CD4-positive, alpha-beta T cell treated with Interleukin-4 for 1 hour (primary cell): ENCODE measurements around the gene SMAD6.

Experiments
- DNase-seq, 2 donors: peaks; one replicate each; pipeline ENCODE4 v3.0.0-alpha.2; 2020 to 2022

SMAD6 gene

GRCh38 chr15:66721954-66722353 is 19.9 kb downstream of the SMAD6 start:
- no peak for DNase-seq

GRCh38 chr15:66722757-66723540 is 20.9 kb downstream of the SMAD6 start:
- DNase-seq: no peak

- no peak for DNase-seq
Measured at GRCh38 chr15:66723826-66724731, 22.0 kb downstream of the SMAD6 start.

GRCh38 chr15:66724732-66725463 is 22.9 kb downstream of the SMAD6 start:
- DNase-seq: no peak

GRCh38 chr15:66725464-66725785 is 23.4 kb downstream of the SMAD6 start:
- DNase-seq: no peak

GRCh38 chr15:66726386-66726785 is 24.4 kb downstream of the SMAD6 start:
- no peak for DNase-seq

GRCh38 chr15:66729331-66729951 is 27.4 kb downstream of the SMAD6 start:
- no peak for DNase-seq

- DNase-seq: no peak
Measured at GRCh38 chr15:66730168-66731021, 28.4 kb downstream of the SMAD6 start.

- DNase-seq: no peak
Measured at GRCh38 chr15:66733976-66734375, 31.9 kb downstream of the SMAD6 start.

- DNase-seq: no peak
Measured at GRCh38 chr15:66734961-66735908, 33.2 kb downstream of the SMAD6 start.

GRCh38 chr15:66735909-66736305 is 33.9 kb downstream of the SMAD6 start:
- no peak for DNase-seq

GRCh38 chr15:66737243-66738010 is 35.4 kb downstream of the SMAD6 start:
- no peak for DNase-seq

GRCh38 chr15:66738116-66738515 is 36.1 kb downstream of the SMAD6 start:
- no peak for DNase-seq

GRCh38 chr15:66738595-66738994 is 36.6 kb downstream of the SMAD6 start:
- DNase-seq: no peak

- DNase-seq: no peak
Measured at GRCh38 chr15:66739287-66739686, 37.3 kb downstream of the SMAD6 start.

- no peak for DNase-seq
Measured at GRCh38 chr15:66740802-66741201, 38.8 kb downstream of the SMAD6 start.

- no peak for DNase-seq
Measured at GRCh38 chr15:66741646-66742045, 39.6 kb downstream of the SMAD6 start.

GRCh38 chr15:66742286-66742685 is 40.2 kb downstream of the SMAD6 start:
- no peak for DNase-seq

GRCh38 chr15:66743204-66743603 is 41.2 kb downstream of the SMAD6 start:
- no peak for DNase-seq
